ENCODE data around the gene KIF5A.

KIF5A gene

DNA sequence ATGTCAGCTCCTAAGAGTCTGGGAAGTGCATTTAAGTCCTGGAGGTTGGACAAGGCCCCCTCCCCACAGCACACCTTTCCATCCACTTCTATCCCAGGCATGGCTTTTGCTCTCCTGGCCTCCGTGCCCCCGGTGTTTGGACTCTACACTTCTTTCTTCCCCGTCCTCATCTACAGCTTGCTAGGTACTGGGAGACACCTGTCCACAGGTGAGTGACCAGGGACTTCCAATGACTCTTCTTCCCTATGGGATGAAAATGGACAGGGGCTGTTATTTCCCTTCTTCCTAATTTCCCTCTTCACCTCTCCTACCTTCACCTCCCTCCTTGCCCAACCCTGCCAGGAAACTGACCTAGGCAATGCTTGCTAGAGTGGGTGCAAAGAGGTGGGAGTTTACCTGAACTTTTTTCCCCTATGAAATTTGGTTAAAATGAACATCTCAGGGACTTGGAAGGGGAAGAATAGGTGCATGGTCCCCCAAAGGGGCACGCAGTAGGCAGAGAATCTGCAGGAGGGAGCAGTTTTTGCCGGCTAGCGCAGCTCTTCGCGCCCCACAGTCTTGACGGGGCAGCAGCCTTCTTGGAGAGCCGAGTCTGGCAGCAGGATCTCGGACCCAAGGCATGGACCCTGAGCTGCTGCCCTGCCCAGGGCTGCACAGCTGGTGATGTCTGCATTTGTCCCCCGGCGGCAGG is 70.5 kb downstream of the KIF5A start:
- DNase-seq (ENCODE audit: low read depth), result no peak

DNA sequence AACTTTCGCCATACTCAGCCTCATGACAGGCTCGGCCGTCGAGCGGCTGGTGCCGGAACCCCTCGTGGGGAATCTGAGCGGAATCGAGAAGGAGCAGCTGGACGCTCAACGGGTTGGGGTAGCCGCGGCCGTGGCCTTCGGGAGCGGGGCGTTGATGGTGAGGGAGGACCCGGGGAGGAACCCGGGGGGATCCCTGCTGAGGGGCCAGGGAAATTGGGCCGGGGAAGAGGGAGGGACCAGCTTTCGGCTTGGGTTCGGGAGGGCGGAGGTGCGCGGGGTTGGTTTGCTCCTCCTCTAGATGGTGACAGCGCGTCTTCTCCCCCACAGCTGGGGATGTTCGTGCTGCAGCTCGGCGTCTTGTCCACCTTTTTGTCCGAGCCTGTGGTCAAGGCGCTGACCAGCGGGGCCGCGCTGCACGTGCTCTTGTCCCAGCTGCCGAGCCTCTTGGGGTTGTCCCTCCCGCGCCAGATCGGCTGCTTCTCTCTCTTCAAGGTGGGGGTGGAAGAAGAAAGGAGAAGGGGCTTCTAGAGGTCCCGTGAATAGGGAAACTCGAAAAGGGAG is 71.2 kb downstream of the KIF5A start:
- DNase-seq (ENCODE audit: low read depth), result no peak

DNA sequence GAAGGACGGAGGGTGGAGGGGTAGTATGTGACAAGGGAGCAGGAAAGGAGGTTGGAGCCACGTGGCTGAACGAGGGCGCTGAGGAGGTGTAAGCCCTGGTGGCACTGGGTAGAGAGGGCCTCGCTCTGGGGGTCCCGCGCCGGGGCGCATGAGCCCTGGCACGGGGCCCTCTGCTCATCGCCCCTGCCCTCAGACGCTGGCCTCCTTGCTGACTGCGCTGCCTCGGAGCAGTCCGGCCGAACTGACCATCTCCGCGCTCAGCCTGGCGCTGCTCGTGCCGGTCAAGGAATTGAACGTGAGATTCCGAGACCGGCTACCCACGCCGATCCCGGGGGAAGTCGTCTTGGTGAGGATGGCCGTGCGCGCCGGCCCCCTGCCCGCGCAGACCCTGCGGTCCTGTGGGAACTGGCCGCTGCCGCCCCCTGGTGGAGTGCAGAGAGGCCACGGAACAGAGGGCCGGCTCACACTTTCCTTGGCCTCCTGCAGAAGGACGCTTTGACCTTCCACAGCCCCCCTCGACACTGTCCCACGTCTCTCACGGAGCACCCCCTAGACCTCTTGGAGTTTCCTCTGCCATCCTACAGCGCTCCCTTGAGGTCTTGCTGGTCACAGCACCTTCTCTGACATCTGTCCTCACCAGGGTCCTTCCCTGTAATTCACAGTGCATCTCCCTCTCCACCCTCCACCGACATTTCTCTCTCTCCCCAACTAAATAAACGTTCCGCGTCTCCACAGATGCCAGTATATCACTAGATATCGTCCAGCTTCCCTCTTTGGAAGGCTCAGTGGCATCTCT is 71.9 kb downstream of the KIF5A start:
- DNase-seq (ENCODE audit: low read depth), result peak; percentile 42

DNA sequence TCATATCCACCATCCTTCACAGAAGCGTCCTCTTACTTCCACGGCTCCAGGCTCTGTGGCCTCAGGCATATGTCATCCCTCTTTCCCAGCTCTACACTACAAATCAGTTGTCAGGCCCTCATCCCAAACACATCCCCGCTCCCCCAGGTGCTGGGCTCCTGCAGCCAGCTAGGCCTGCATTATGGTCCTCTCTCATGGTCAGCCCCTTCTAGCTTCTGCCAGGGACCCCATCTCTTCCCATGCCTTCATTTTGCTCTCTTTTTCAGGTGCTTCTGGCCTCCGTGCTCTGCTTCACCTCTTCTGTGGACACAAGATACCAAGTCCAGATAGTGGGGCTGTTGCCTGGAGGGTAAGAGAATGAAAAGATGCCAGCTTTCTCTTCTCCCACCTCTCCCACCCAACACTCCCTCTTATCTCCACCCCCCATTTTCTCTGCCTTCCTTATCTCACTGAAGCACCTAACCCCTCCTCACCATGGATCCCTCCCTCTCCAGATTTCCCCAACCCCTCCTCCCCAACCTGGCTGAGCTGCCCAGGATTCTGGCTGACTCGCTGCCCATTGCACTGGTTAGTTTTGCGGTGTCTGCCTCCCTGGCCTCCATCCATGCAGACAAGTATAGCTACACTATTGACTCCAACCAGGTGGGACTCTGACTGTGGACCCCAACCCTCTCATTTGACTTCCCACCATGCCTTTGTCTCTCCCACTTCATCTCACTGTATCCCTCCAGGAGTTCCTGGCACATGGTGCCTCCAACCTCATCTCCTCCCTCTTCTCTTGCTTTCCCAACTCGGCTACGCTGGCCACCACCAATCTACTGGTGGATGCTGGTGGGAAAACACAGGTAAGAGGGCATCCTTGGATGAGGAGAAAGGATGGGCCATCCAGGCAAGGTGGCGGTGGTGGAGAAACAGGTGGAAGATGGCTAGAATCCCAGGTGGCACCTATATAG is 72.7 kb downstream of the KIF5A start:
- DNase-seq (ENCODE audit: low read depth), result no peak

DNA sequence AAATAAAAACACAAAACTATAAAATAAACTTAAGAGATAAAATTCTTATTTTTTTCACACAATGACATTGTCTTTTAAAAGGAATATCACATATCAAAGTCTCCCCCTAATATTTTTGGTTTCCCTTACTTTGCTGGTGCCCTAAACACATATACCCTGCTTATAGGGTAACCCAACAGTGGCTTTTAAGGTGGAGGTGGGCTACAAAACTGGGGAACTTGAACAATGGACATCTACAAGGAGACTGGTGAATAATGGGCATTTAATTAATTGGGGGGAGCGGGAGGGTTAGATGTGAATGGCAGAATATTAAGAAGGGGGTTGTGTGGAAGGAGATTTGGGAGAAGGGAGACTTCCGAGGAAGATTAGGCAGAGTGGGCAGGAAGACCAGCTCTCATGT is 73.5 kb downstream of the KIF5A start:
- DNase-seq (ENCODE audit: low read depth), result no peak

DNA sequence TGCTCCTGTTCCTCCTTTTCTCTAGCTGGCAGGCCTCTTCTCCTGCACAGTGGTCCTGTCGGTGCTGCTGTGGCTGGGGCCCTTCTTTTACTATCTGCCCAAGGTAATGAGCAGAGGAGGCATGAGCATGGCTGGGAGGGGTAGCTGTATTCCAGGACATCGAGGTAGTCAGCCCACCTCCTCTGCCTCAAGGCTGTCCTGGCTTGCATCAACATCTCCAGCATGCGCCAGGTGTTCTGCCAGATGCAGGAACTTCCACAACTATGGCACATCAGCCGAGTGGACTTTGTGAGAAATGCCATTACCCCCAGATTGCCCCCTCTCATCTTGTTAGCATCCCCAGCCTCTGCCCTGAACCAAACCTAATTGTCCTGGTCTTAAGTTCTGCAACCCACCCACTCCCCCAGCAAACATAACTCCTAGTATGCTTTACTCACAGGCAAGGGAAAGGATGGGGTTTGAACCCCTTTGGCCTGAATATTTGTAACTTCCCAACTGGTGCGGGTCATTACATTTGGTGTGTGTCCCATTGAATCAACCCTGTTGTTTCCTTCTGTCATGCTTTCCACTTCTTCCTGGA is 74.1 kb downstream of the KIF5A start:
- no peak for DNase-seq (ENCODE audit: low read depth)

DNA sequence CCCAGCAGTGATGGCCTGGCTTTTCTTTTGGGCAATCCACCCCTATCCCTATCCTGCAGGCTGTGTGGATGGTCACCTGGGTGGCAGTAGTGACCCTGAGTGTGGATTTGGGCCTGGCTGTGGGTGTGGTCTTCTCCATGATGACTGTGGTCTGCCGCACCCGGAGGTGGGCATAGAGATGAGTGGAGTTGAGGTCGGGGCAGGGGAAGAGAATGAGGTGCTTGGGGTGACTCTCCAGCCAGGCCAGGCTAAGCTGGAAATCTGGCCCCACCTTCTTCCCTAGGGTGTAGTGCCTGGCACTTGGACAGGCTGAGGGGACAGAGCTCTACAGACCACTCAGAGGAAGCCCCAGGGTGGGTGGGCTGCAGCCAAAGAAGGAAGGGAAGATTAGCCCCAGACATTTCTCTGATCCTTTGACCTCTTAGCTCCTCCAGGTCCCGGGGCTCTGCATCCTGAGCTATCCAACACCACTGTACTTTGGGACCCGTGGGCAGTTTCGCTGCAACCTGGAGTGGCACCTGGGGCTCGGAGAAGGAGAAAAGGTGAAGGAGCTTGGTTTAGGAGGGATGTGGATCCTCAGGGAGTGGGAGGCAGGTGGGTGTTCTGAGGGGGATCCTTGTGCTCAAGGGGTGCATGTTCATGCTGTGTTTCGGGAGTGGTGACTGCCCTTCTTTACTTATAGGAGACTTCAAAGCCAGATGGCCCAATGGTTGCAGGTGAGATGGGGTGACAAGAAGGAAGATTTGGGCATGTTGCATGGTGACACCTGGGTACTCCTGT is 74.8 kb downstream of the KIF5A start:
- no peak for DNase-seq (ENCODE audit: low read depth)

DNA sequence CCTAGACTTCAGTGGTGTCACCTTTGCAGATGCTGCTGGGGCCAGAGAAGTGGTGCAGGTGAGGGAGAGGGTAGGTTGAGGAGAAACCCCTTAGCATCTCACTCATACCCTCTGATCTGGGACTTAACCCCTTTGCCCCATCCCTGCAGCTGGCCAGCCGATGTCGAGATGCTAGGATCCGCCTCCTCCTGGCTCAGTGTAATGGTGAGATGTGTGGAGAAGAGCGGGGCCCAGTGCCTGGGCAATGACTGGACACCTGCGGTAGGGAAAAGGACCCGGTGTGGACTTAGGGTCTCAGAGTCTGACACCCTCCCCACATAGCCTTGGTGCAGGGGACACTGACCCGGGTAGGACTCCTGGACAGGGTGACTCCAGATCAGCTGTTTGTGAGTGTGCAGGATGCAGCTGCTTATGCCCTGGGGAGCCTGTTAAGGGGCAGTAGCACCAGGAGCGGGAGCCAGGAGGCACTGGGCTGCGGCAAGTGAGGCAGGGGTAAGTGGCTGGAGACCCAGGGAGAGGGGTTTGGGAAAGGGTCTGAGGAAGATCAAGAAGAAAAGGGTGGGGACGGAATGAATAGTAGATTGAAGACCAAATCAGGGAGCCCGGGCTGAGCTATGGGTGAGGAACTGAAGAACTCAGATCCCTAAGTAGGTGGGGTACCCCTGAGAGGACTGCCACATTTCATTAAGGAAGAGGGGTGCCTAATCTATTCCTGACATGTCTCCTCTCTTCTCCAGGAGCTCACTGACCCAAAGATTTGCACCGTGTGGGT is 75.6 kb downstream of the KIF5A start:
- no peak for DNase-seq (ENCODE audit: low read depth)

DNA sequence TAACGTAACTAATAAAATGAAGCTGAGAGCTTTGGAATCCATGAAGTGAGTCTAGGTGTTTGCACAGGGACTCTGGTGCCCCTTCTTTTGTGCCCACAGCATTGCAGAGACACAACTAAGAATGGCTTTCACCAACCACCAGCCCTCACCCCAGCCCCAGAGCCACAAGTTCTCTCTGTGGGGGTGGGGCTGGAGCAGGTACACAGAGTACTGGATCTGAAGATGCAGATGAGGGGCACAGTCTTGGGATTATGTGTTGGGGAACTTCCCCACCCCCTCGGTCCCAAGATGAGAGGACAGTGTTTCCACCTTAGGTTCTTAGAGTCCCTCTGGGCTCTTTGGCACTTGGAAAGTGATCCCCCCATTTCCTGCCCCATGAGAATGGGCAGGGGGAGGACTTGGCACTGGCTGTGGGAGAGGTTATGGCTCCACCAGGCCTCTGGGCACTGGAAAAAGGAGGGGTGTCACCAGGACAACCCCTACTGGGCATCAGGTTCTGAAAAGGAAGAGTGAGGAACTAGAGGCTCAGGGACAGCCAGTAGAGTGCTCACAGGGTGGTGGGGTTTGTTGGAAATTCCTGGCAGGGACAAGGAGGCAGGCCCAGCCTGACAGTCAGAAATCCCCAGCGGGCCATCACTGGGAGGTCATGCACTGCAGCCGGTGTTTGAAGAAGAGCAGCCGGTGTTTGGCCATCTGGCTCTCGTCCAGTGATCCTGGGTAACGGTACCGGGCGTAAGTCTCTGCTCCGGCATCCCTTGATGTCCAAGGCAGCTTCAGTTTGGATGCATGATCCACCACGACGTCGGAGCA is 76.5 kb downstream of the KIF5A start:
- DNase-seq (ENCODE audit: low read depth), result no peak

DNA sequence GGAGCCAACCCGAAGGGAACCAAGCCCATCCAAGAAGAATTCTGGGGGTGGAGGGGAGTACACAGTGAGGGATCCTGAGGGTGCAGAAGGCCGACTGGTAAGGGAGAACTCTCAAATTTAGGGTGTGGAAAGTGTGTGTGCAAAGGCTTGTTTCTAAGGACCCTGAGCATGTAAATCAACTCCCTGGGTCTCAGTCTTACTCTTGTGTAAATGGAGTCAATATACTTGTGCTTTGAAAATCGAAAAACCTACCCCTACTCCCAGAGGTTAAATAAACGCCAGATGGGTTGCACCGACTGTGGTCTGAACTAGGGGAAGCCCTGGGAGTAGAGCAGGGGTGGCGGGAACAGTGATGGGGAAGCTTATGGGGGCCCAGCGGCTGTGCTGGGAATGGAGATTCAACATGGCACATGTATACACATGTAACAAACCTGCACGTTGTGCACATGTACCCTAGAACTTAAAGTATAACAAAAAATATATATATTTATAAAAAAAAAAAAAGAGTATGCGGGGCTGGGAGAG is 77.1 kb downstream of the KIF5A start:
- no peak for DNase-seq (ENCODE audit: low read depth)

DNA sequence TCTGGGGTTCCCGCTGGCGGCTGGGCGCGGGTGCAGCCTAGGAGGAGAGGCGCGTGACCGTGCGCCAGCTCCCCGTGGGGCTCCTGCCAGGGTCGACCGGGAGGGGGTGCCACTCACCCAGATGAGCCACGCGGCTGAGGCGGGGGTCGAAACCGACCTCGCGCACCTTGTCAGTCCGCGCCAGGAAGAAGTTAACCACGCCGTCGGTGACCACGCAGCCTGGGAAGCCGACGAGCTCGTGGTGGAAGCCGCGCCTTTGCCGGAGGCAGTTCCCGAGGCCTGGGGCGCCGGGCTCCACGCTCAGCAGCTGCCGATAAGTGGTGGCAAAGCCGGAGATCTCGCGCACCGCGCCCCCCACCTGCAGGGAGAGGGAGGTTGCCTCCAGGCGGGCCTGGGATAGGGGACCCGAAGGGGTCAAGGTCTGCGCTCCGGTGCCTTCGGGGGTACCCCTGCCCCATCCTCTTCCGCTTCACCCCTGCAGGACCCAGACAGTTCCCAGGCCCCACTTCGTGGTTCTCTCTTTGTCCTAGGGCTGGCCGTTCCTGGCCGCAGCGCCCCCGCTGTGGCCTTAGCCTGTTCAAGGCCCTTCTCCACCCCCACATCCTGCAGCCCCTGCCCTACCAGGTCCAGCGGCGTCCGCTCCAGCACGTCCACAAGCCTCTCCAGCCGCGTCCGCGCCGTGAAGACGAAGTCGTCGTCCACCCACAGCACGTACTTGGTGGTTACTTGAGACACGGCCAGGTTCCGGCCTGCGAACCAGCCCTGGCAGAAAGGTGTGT is 77.8 kb downstream of the KIF5A start:
- DNase-seq (ENCODE audit: low read depth), result no peak

DNA sequence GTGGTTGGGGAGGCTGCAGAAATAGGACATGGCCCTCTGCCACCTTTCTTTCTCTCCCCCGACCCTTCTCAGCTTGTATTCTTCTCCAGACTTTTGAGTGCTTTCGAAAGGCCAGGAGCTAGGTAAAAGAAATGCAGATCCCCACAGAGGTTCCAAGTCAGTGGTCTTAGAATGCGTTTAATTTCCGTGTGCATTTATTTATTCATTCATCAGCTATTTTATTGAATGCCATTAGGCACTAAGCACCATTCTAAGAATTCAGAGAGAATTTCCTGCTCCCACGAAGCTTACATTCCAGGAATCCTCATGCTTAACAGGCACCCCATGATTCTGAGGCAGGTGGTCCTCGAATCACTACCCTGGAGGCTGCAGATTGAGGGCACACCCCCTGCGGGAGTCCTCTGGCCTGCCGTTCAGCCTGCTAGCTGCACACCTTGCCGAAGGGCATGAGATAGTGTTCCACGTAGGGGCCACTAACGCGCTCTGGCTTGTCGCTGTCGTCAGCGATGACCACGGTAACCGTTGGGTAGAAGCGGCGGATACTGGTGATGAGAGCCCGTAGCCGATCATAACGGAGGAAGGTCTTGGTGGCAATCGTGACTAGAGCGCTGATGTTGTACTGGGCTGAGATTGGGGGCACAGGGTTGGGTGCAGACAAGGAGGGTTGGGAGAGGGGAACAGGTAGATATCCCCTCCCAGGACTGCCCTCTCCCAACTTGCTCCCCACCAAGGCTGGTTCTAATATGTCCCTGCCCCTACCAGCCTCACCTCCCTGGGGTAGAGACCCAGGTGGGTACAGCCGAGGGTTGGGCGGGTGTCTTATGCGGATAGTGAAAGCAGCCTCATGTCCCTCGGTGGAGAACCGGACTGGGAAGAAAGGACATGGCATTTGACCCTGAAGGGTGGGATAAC is 78.7 kb downstream of the KIF5A start:
- DNase-seq (ENCODE audit: low read depth), result no peak

DNA sequence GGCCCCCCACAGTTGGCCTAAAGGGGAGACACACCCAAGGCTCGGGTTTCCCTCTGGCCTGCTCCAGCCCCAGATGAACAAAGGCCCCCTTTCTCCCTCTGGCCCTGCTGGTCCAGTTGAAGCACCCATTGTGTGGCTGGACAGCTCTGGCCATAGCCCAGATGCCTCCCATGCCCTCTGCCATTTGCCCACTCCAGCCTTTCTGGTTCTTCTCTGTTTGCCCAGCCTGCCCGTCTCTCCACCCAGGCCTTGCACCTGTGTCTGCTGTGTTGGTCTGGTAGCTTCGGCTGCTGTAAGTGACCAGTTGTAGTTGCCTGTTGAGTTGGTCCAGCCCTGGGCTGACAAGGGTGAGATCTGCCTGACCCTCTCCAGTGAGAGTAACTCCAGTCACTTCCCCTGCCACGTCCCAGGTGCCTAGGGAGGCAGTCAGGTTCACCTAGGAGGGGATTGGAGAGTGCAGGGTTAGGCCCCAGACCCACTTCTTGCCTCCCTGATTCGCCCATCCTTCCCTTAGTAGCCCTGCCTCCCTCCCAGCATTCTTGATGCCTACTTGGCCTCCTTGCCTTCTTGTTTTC is 80.1 kb downstream of the KIF5A start:
- DNase-seq (ENCODE audit: low read depth), result no peak

DNA sequence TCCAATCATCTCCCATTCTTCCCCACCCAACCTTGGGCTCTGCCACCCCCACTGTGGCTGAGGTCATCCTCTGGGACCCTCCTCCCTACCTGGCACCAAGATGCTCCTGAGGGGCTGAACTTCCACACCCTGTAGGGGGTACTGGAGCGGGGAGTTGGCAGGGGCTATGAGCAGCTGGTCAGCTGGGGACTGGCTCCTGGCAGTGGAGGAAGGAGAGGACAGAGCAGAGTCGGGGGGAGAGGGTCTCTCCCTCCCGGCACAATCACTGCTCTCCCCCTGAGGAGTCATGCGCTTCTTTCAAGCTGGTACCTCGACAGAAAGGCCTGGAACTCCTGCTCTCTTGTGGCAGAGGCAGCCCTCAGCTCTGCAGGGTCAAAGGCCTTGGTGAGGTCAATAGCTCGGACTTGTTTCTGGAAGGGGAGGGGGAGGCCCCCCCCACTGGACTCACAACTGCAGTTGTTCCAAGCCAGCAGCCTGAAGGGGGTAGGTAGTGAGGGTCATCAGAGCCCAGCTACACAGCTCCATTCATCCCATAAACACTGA is 81.1 kb downstream of the KIF5A start:
- no peak for DNase-seq (ENCODE audit: low read depth)

DNA sequence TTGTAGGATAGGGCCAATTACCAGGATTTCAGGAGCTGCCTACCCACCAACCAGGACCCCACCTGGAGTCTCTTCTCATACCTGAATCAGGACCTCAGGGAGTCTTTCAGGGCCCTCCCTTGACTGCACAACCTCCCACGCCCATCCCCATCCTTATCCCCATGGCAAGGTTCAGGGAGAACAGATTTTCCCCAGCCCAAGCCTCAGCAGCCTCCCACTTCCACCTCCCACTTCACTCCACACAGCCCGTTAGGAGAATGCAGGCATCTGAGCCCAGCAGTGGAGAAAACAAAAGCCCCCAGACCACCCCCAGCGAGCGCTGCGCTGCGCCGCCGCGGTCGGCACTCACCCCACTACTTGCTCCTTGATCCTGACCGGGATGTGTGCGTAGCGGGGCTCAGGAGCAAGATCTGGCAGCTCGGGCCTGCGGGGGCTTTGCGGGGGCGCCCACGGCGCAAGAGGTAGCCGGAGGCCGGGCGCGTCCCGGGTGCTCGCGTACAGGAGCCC is 81.8 kb downstream of the KIF5A start:
- no peak for DNase-seq (ENCODE audit: low read depth)
